GM18520 (cell line): ENCODE results near the gene CKB.
A peak's percentile ranks its signal among the peaks of the same experiment; 100 is the strongest.

Experiments
- ATAC-seq: cut with Tn5 transposase; IDR thresholded peaks from one replicate; pipeline ENCODE4 v1.9.1; 2021; ENCODE audit not compliant: unreplicated experiment

CKB gene

DNA sequence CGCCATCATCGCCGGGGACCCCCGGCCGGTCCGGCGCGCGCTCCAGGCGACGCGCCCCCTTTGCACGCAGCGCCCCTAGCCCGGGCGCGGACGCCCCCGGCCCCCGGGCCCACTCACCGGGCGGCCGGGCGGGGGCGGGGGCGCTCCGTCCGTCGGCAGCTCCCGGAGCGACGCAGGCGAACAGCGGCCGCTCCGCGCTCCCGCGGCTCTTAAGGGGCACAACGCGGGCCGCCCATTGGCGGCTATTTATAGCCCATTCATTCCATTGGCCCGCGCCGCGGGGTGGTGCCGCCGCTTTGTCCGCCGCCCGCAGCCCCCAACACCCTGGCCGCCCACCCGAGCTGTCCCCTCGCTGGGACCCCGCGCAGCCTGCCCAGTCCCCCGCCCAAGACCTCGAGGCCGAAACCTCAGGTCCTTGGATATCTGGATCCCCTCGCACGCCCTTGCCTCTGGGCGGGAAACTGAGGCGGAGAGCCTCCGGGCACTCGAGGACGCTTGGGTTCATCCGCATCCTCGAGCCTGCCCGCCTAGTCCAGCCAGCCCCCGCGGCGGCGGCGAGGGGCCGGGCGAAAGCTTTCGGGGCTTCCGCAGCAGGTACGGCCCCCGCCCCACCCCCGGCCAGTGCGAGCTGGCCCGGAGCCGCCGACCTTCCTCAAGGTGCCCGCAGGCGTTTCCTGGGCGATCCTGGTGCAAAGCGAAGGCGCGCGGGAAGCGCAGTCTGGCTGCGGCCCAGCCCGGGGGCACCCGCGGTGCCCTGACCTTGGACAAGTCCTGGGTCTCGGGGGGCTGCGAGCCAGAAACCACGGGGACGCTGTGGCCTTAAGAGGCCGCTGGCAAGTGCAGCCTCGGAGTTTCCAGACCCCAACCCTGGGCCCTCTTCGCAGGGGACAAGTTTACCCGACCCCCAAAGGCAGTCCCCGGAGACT, at the start of gene CKB:
CKB (minus strand) TSS at position 182 of the 926 bp plus-strand sequence. CDS start 337 bp downstream, outside the sequence.
- no peak for ATAC-seq

DNA sequence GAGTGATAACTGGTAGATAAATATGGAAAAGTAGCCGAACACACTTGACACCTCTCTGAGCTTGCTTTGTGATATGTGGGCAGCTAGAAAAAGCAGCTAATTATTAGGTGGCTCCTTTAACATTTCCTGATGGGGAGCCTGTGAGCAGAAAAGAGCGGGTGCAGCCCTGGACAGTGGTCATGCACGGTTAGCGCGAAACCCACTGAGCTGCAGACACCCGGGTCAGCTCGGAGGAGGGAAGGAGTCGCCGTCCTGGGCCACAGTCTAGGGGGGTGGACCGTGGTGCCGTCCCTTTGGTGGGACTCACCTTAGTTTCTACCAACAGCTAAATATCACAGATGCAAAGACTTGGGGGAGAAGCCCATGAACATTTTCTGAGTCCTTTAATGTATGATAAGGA, 46.8 kb upstream of the CKB start:
- no peak for ATAC-seq

DNA sequence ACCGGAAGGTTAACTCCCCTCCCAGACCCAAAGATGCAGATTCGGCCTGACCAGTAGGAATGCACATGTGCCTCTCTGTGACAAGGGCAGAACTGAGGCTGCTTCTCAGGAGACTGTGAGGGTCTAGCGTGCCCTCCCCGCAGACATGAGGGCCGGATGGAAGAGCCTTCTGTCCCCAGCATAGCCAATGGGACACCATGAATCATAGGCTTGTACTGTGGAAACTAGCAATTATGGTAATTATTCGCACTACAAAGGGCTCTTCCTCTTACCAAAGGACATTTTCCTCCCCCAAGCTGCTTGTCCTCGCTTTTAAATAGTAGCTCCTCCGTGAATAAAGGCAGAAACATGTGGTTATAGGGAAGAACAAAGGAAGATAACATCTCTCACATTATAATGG, 46.3 kb upstream of the CKB start:
- ATAC-seq, result no peak

DNA sequence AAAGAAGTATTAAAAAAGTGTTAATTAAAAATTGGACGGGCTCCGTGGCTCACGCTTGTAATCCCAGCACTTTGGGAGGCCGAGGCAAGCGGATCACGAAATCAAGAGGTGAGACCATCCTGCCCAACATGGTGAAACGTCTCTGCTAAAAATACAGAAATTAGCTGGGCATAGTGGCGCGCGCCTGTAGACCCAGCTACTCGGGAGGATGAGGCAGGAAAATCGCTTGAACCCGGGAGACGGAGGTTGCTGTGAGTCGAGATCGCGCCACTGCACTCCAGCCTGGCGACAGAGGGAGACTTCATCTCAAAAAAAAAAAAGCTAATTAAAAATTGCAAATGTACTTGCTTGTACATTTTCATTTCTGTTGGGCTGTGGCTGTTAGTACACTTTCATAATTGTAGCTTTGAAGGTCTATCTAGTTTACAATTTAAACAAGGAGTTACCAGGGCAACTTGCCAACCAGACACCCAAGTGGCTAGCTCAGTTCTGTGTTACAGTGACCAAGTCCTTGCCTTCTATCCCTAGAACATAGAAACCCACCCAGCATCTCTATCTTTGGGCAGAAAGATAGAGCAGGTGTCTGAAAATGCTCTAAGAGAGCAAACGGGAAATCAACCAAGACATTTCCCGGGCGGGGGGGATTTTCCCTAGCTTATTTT, 41.3 kb upstream of the CKB start:
- ATAC-seq, result no peak

DNA sequence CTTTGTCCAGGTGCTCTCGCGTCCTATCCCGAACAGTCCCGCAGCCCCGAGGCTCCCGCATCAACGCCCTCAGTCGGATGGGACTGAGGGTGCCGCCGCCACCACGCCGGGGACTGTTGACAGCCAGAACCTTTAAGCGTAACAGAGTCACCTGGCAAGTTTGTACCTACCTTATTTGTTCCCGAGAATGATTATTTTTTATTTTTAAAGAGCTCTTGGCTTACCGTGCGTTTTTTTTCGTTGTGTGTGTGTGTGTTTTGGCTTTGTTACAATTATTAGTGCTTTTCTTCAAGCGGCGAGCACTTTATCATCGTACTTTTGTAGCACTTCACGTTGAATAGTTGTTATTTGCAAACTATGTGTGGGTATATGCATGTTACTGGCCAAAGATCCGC, 40.6 kb upstream of the CKB start:
- ATAC-seq, result no peak

DNA sequence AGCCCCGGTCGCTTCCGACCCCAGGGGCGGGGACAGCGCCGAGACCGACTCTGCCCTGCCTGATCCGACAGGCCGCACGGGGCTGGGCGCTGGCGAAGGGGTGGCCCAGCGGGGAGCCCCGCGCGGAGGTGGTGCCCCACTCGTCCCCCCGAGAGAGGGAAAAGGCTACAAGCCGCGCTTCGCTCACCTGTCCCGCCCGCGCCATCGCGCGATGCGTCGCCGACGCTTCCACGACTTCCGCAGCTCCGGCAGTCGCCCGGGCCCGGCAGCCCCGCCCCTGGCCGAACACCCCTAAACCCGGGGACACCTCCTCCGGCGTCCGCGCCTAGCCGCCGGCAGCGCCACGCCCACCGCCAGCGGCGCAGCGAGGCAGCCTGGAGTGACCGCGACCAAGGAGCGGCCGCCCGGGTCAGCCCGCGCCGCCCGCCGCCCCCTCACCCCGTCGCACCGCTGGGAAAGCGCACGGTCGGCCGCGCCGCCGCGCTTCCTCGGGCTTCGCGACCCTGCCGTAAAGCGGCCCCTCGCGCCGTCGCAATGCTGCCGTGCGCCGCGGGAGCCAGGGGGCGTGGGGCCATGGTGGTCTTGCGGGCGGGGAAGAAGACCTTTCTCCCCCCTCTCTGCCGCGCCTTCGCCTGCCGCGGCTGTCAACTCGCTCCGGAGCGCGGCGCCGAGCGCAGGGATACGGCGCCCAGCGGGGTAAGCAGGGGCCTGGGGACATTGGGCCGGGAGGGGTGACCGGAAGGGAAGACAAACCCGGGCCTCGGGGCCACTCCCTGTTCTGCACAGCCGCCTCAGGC, 40.0 kb upstream of the CKB start, which contains the start of the genes BAG5 and COA8:
BAG5 (minus strand) TSS at position 229 of the 797 bp plus-strand sequence. CDS start 1,493 bp downstream, outside the sequence.
COA8 (plus strand) TSS at position 532 of the 797 bp plus-strand sequence; CDS start at position 574, 42 bp downstream.
- ATAC-seq, result peak; percentile 73

DNA sequence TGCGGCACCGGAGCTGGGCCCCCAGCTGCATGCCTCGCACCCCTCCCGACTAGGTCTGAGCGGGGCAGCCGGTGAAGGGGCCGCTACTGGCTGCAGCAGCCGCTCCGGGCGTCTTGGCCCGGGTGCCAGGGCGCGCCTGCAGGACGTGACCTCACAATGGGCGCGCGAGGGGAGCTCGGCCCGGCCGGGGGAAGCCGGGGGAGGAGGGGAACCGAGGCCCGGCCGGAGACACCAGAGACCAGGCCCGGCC, 39.5 kb upstream of the CKB start:
- no peak for ATAC-seq

DNA sequence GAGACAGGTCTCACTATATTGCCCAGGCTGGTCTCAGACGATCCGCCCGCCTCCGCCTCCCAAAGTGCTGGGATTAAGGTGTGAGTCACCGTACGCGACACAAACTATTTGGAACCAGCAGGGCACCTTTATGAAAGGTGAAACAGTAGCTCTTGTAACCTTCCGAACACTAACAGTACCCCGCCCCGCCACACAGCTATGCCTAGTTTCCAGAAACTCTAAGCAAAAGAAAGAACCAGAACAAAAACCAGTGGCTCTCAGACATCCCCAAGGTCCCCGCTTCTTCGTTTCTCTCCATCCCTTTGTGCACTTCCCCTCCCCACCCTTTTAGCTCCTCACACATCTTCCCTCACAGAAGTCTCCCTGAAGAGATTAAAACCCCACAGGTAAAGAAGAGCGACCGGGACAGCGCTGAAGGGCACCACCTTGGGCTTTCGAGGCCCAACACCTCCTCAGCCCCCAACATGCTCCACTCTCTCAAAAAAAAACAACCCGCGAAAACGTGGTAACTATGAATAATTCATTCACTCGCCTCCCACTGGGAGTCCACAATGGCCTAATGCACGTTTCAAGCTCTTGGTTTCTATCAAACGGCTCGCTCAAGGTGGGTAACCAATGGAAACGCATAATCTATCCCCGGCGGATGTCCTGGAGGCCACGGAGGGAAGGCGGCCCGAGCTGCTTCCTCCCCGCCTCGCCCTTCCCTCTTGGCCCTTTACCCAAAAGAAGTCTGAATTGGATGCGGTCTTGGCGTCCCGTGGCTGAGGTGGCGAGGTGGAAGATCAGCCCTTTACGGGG, 39.0 kb upstream of the CKB start:
- no peak for ATAC-seq

DNA sequence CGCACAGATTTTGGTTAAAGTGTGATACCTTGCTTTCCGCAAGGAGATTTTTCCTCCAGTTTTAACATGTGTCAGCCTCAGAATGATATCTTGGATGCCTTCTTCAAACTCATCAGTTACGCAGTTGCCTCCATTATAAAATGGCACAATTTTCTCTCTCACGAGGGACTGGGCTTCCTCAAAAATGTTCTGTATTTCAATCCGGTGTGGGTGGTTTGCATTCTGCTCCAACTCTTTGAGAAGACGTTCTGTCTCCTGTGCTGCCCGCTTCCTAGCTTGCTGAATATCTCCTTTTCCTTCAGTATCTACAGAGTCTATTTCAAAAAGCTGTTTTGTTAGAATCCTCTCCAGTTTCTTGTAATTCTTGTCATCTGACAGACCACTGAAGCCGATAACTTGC, 38.1 kb upstream of the CKB start:
- no peak for ATAC-seq

DNA sequence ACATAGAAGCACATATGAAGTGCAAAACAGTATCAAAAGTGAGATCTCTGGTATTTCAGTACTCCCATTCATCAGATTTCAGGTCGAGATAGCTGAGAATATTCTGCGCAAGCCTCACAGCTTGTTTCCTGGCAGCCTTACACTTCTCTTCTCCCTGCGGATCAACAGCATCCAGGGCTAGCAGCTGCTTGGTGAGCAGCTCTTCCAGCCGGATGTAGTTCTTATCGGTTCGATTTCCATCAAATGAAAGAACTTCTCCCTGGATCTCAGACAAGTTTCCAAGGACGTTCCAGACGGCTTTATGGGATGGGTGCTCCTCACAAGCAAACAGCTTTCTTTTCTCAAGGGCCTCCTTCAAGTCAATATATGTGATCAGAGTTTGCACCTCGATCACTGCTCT, 37.1 kb upstream of the CKB start:
- no peak for ATAC-seq

DNA sequence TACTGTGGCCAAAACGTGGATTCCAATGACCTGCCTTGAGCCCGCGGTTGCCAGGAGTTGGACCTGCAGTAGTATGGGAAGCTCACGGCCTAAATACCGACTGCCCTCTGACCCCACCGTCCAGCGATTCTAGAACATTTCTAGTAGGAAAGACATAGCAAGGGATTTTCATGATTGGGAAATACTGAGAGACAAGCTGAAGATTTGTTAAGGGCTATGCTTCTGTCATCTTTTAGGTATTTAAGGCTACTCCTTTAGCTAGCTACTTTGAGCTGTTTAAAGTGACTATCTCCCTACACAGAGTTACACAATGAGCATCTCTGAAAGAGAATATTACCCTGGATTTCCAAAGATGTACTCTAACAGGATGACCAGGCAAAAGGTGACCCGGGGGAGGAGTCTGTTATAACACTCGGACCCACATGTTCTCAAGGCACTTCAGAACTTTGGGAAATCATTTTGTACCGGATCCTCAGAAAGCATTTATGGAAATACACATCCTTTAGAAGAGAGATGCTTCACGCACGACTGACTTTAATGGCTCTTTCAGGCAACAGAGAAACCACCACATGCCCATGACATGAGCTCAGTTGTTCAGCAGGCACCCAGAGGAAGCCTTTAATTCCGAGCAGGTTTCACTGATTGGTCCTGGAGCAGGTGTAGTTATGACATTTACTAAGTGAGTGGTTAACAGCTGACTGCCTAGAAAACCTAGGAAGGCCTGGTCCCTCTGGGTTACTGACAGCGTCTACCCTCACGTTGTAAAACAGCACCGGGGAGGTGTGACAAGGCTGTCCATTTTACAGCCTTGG, 35.6 kb upstream of the CKB start:
- no peak for ATAC-seq

DNA sequence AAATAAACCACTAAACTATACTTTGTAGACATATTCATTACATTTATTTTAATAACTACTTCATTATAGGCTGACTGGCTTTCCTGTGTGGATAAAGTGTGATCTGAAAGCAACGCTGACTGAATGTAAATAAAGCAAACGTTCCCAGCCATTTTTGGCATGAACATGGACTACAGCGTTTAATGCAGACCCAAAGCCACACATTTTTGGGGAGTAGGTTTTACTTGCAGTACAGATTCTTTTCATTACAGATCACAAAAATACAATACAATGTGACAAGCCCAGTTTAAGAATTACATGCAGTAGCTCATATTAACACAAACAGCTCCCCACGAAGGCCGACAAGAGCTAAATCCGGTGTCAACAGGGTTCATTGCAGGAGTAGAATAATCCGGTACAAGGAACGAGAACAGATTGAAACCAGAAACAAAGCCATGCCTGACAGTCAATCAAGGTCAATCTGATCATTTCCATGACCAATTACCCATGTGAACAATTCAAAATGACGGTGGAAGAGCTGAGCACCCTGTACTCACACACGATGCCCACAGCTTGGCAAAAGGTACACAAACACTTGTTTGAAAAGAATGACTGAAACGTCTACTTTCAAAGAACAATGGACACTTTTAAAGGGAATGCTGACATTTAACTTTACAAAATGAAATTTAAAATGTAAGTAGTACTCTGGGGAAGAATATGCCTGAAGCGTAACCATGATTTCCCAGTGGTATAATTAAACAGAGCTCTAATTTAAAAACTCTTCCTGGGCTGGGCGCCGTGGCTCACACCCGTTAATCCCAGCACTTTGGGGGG, 34.5 kb upstream of the CKB start:
- ATAC-seq, result no peak

DNA sequence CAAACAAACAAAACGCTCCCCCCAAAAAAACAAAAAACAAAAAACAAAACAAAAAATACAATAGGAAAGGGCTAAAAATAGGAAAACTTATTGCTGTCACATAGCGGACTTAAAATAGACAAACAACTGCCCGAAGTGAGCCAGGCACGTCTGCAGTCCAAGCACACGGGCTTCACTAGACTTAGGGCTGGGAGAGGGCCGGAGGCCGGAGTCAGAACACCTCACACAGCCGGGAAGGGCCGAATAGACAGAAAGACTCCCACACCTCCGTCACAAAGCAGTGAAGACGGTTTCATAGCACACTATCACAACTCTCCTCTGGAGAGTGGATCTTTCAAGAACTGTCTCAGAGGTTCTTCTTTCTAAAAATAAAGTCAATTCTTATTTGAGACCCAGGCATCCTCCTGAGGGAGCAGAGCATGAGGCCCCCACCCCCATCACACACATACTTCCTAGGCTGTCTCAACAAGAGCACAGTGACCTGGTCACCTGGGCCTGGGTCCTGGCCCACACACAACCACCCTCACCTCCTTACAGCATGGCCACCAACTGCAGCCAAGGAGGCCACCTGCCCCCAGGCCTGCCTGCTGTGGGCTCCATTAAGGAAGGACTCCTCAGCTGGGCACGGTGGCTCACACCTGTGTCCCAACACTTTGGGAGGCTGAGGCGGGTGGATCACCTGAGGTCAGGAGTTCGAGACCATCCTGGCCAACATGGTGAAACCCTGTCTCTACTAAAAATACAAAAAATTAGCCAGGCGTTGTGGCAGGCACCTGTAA, 33.1 kb upstream of the CKB start:
- ATAC-seq, result no peak

DNA sequence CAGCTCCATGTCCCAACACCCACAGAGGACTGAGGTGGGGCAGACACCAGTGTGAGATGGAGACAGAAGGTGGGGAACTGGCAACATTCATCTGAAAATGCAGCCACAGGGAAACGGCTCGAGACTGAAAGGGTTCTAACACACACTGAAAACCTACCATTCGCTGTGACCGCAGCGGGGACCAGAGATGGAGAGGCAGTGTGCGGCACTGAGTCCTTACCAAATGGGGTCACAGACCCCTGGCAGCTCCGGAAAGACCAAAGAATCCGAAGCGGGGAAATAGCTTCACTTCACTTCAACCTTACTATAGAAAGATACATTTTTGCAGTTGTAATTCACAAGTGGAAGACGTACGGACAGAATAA, 30.2 kb upstream of the CKB start:
- no peak for ATAC-seq

DNA sequence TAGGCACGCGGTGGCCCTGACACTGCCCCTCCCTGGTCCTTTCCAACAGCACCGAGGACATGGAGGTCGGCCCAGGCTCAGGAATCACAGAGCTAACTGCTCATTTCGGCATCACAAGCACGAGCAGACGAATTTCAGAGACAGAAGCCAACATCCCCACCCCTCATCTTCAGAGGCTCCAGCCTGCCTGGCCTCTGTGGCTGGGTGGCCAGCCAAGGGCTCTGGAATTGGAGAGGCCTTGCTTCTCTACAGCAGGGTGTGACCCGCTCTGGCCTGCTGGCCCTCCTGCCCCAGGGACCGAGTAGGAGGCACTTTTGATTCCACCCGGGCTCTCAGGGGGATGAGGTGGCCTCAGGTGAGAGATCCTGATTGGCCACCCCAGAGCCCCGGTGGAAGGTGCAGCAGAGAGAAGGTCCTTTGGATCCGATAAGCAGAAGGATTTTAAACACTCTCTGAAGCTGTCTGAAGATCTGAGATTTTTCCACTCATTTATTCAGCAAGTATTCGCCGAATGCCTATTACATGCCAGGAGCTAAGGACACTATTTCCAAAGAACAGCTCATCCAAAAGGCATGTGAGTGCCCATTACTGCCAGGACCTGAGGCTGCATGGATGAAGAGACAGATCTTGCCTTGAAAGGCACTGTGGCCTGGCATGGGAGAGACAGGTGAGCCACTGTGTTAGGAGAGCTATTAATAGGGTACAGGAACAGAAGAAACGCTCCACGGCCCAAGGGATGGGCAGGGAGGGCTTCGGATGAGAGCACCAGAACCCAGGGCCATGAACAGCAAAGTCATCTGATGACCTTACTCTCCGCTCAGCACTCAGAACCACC, 29.6 kb upstream of the CKB start:
- ATAC-seq, result no peak

DNA sequence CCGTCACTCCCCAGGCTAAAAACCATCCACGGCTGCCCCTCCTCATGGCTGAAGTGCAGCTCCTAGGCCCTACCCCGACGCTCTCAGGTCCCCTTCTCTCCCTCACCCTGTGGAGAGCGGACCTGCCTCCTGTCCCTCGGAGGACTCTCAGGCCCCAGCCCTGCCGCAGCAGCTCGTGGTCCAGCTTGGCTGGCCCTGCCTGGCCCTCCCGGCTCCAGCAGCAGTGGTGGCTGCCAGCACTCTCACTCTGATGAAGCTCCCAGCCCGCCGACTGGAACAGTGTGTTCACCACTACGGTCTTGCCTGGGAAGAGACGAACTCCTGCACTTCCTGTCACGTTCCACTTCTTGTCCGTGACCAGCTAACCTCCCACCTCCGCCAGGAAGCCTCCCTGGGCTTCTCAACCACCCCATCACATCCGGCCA, 28.7 kb upstream of the CKB start:
- no peak for ATAC-seq
